ENCODE measurements around the gene LDLRAP1. TPM values are rescaled to one million over a fixed set of nuclear protein-coding genes. Genes with fewer than 3 reads are reported as not detected.

The LDLRAP1 gene
- polyA plus RNA-seq, 12 donors = 10.2 to 20.0 (median 13.4) TPM; not detected in 1

- DNase-seq = no peak
These were observed 18.2 kb downstream of the LDLRAP1 start for GRCh38 chr1:25561421-25562100.

DNA sequence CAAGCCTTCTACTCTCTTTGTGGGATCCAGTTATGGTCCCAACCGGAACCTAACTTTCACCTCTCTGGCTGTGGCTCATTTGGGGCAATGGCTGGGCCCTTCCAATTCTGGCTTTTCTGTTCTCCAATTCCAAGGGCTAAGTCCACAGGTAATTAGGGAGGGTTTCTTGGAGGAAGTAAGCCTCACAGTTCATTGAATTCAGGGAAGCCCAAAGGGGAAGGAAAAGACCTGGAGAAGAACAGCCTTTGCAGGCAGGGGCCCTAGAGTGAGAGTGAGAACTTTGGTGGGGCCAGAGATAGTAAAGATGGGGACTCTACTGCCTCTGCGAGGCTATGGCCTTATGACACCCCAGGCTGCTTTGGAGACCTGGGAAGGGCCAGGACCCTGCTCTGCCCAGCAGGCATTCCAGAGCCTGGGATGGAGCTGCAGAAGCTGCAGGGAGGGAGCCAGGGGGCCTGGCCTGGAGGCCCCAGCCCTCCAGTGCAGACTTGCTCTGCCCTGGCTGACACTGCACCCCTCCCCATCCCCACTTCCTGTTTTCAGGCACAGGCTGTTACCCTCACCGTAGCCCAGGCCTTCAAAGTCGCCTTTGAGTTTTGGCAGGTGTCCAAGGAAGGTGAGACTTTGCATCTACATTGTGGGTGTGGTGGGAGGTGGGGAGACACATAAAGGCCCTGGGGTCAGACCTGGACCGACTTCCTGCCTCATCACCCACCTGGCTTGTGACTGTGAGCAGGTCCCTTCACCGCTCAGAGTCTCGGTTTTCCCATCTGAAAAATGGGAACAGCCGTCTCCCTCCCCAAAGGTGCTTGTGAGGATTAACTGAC lies 18.9 kb downstream of the LDLRAP1 start:
- no peak for DNase-seq

GRCh38 chr1:25562928-25563283 lies 19.5 kb downstream of the LDLRAP1 start:
- DNase-seq = no peak

GRCh38 chr1:25563330-25564215 lies 20.2 kb downstream of the LDLRAP1 start:
- no peak for DNase-seq

GRCh38 chr1:25564777-25565574 lies 21.6 kb downstream of the LDLRAP1 start:
- DNase-seq = no peak

- DNase-seq = no peak
These were observed 22.2 kb downstream of the LDLRAP1 start for GRCh38 chr1:25565626-25566025.

DNA sequence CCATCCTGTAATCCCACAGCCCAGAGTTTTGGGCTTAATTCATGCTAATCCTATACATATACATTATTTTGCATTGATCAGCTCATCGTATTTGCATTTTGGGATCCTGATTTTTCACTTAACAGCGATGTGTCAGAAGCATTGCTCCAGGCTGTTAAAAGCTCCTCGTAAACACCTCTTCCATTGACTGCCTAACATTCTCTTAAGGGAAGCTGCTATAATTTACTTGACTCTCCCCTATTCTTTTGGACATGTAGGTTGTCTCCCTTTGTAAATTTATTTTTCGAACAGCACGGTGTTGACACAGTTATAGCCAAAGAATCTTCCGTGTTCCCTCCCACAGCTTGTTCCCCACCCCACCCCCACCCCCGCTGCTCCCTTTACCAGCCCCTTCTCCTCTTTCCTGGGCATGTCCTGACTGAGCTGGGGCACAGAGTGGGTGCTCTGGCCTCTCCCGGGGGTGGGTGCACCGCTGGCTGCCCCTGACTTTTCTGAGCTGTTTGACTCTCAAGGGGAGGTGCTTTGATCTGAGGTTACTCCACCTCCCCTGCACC lies 22.8 kb downstream of the LDLRAP1 start:
- DNase-seq = no peak

DNA sequence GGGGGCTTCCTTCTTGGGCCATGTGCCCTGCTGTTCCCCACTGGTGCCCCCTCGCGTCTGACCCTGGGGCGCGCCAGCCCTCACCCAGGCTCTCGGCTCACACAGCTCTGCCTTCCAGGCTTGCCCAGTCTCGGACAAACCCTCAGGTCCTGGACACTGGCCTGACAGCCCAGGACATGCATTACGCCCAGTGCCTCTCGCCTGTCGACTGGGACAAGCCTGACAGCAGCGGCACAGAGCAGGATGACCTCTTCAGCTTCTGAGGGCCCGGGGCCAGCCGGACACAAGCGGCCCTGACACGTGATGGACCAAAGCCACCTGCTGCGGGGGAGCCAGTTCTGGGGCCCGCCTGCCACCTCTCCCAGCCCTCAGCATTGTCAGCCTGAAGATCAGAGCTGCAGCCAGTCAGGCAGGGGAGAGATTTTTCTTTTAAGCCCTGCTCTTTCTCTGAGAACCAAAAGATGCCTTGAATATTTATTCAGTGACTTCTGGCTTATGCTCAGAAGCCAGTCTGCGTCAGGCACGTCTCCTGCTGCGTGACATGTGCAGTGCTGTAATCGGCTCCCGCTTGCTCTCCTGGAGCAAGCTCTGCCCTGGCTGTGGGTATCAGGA lies 23.4 kb downstream of the LDLRAP1 start:
- no peak for DNase-seq

GRCh38 chr1:25567710-25568089 lies 24.3 kb downstream of the LDLRAP1 start:
- no peak for DNase-seq

- no peak for DNase-seq
These were observed 24.9 kb downstream of the LDLRAP1 start for GRCh38 chr1:25568090-25568833.

DNA sequence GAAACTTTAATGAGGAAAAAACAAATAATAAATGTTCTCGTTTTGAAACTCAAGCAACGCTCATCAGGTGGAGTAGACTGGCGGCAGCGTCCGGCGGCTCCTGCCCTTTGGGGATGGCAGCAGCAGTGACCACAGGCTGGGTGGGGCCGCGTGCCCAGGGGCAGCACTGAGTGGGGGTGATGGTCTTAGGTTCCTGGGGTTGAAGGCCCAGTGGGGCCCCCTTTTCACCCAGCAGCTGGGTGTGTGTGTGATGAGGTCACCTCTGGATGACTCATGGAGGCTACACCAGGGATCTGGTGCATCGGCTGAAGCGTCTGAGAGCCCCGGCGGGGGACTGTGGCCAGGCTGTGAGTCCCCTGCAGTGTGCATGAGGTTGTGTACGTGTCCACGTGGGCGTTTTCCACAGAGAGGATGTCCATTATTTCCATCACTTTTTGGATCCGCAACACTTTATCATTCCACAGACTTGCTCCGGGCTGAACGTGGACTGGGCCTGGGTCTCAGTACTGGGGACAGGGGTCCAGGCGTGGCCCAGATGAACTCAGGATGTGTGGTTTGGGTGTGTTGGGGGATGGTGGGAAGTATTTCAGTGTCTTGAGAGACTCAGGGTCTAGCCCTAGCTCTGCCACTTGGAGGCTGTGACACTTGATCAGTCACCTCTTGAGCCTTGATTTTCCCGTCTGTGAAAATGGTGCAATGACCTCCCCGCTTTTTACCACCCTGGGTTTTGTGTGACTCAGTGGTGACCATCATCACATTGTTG lies 25.6 kb downstream of the LDLRAP1 start:
- no peak for DNase-seq

GRCh38 chr1:25569597-25570396 lies 26.4 kb downstream of the LDLRAP1 start:
- no peak for DNase-seq

DNA sequence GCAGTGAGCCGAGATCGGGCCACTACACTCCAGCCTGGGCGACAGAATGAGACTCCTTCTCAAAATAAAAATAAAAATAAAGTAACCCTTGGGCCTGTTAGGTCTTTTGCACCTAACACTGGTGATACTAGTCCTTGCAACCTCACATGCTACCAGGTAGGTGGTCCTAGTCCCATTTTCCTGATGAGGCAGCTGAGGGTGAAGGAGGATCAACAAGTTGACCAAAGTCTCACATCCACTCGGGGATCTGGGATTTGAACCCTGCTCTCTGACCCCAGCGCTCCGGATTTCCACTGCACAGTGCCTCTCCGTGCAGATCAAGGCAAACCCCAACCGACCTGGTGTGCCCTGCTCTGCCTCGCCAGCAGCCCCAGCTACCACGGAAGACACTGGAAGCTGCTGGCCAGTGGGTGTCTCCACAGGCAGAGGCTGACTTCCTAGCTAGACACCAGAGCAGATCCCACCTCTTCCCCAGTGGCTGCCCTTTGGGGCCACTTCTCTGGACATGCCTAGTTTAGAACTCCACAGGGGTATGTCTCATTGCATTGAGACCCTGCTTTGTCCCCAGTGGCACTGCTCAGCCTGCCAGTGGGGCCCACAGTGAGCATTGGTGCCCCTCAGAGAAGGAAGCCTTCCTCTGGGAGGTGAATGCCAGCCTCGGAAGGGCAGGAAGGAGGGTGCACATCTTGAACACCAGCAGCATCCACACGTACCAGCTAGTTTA lies 27.6 kb downstream of the LDLRAP1 start:
- DNase-seq = no peak

DNA sequence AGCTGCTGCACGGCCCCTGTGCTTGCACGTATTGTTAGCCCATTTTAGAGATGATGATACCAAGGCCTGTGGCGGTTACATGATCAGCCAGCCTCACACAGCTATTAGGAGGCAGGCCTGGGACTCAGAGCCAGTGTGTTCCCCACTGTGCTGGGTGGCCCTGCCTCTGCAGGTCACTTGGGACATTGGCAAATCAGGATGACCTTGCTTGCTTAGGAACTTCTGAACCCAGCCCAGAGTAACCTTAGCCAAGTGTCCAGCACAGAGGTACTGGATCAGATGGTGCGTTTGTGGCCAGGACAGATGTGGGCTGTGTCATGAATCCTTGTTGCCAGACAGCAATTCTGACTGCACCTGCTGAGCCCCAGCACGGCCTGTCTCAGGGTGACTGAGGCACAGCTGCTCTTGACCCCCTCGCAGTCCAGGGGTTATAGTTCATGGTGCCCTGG lies 28.1 kb downstream of the LDLRAP1 start:
- DNase-seq = no peak

DNA sequence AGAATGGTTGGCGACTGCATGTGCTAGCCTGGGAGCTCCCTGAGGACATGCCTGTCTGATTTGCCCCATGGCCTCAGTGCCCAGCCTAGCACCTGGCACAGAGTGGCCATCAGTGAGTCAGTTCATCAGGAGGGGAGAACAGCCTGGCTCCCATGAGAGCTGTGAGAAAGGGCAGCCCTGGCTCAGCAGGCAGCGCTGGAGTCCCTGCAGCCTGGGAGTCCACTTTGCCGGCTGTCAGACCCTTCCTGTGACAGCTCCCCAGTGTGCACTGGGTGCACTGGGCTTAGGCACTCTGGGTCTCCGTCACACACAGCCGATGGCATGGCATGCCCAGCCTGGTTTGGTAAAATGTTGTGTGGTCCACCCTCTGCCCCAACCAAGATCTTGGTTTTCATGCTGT lies 28.7 kb downstream of the LDLRAP1 start:
- no peak for DNase-seq

DNA sequence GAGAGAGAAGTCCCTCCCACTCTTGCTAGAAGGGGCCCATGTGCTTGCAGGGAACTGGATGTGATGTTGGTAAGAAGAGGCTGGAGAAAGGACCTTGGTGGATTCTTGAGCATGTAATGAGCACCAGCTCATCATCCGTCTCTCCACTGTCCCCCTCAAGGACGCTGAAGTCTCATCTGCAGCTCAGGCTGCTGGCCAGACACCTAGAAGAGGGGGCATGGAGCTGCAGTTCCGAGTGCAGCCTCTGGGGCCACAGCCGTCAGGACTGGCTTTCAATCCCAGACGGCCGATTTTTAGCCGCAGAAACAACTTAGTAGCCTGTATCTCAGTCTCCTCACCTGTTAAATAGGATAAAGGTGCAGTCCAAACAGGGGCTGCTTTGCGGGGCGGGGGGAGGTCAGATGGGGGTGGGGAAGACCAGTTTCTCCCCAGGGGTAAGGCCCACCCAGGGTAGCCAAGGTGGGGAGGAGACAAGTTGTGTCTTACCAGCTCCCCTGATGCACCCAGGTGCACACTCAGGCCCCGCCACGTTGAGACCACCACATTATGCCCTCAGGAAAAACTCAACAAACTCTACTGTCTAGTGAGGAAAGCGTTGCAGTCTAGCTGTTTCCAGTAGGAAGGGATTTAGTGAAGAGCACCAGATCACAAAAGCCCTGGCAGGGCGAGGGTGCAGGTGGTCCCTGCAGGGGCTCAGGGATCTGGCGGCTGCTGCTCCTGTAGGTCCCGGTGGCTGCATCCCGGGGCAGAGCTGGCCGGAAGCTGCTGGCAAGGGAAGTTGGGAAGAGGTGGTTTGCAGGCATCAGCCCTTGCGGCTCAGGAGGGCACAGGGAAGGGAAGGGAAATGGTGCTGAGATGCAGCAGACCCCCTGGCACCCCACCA lies 29.5 kb downstream of the LDLRAP1 start:
- DNase-seq = no peak

GRCh38 chr1:25573591-25573930 lies 30.2 kb downstream of the LDLRAP1 start:
- DNase-seq = no peak
